K562 (cell line): ENCODE results near the gene TDRD5. TPM values are rescaled to one million over a fixed set of nuclear protein-coding genes. Genes with fewer than 3 reads are reported as not detected.
A peak's percentile ranks its signal among the peaks of the same experiment; 100 is the strongest.

Experiments
- CLOCK ChIP-seq: fragments of 250-450 bp; sonication (Bioruptor Pico); IDR thresholded peaks from 2 replicates; pipeline ENCODE4 v1.4.0; 2020; ENCODE audit warnings: mild to moderate bottlenecking, moderate library complexity, borderline replicate concordance
- CTBP1 ChIP-seq: fragments of 450-650 bp; IDR thresholded peaks from 2 replicates; pipeline ENCODE4 v1.6.1; 2016; ENCODE audit warnings: borderline replicate concordance
- E2F3 ChIP-seq: fragments of 250-450 bp; sonication (Bioruptor Pico); IDR thresholded peaks from 2 replicates; pipeline ENCODE4 v1.4.0; 2020; ENCODE audit warnings: mild to moderate bottlenecking
- EHMT2 ChIP-seq: fragments of 450-650 bp; IDR thresholded peaks from 2 replicates; pipeline ENCODE4 v1.6.1; 2018; ENCODE audit warnings: antibody characterized with exemption
- HIVEP1 ChIP-seq: fragments of 250-450 bp; sonication (Bioruptor Pico); IDR thresholded peaks from 2 replicates; pipeline ENCODE4 v1.4.0; 2020; ENCODE audit warnings: mild to moderate bottlenecking
- KDM2B ChIP-seq: fragments of 250-450 bp; sonication (Bioruptor Pico); IDR thresholded peaks from 2 replicates; pipeline ENCODE4 v1.8.0; 2021; ENCODE audit warnings: mild to moderate bottlenecking, moderate library complexity
- KLF10 ChIP-seq: fragments of 250-450 bp; sonication (Bioruptor Pico); IDR thresholded peaks from 2 replicates; pipeline ENCODE4 v1.6.1; 2021; ENCODE audit warnings: matching md5 sums
- MCM3 ChIP-seq: fragments of 450-650 bp; IDR thresholded peaks from 2 replicates; pipeline ENCODE4 v1.6.1; 2016
- SMAD3 ChIP-seq: fragments of 450-650 bp; formaldehyde crosslinking; conservative IDR thresholded peaks from 2 replicates; pipeline ENCODE4 v1.4.0; 2020; ENCODE audit warnings: mild to moderate bottlenecking
- SMARCB1 ChIP-seq: IDR thresholded peaks from 2 replicates; pipeline ENCODE4 v1.6.1; 2011; ENCODE audit warnings: improper control_type of control experiment, low read depth; ENCODE audit not compliant: insufficient read length
- TRIM24 ChIP-seq, 2 experiments: fragments of 450-650 bp; IDR thresholded peaks; 2 replicates each; pipeline ENCODE4 v1.6.1; 2016
- TRIM28 ChIP-seq: fragments of 450-650 bp; IDR thresholded peaks from 2 replicates; pipeline ENCODE4 v1.6.1; 2017
- VEZF1 ChIP-seq: fragments of 200-800 bp; sonication (Bioruptor generic); IDR thresholded peaks from 2 replicates; pipeline ENCODE4 v1.6.1; 2017; ENCODE audit warnings: missing genetic modification characterization, missing compliant biosample characterization
- ZEB2 ChIP-seq: fragments of 450-650 bp; IDR thresholded peaks from 2 replicates; pipeline ENCODE4 v1.6.1; 2016
- ZNF212 ChIP-seq: fragments of 450-650 bp; formaldehyde crosslinking; IDR thresholded peaks from 2 replicates; pipeline ENCODE4 v1.4.0; 2020; ENCODE audit warnings: mild to moderate bottlenecking
- ZNF444 ChIP-seq: fragments of 250-450 bp; sonication (Bioruptor Pico); IDR thresholded peaks from 2 replicates; pipeline ENCODE4 v1.4.0; 2020; ENCODE audit warnings: mild to moderate bottlenecking, moderate library complexity
- ZZZ3 ChIP-seq: fragments of 450-650 bp; IDR thresholded peaks from 2 replicates; pipeline ENCODE4 v1.6.1; 2016; ENCODE audit warnings: antibody characterized with exemption, mild to moderate bottlenecking, moderate library complexity
- polyA plus RNA-seq, 8 experiments: library from polyadenylated mRNA; depleted of rRNA in 4 of 8; stranded (reverse) in 5 of 8; unstranded in 3 of 8; fragments of >200 nt; fragmentation: Nextera tagmentation in 2 of 8; fragmentation: Illumina TruSeq in 1 of 8; extraction: Ambion mirVana in 2 of 8; extraction: Trizol in 1 of 8; gene quantifications; 2 replicates each; pipeline versions ENCODE4 v1.2.1 to v1.2.3, GENCODE V29; 2011 to 2014; ENCODE audit warnings: inconsistent platforms in 1 of 8, missing spikeins in 1 of 8
- total RNA-seq, 7 experiments: library from RNA; depleted of rRNA in 6 of 7; stranded (reverse); fragments of >200 nt in 6 of 7; fragmentation: Illumina TruSeq in 2 of 7; extraction: Trizol in 2 of 7; gene quantifications; 2 replicates each; pipeline versions ENCODE4 v1.2.1 to v1.2.3, GENCODE V29; 2011 to 2021; ENCODE audit warnings: low replicate concordance in 1 of 7

Gene TDRD5
- total and polyA plus RNA-seq, 9 of the 15 experiments (the other 6 are each of a cell fraction or from before 2014, with no cell fraction given) = 0.04 to 0.57 (median 0.26) TPM; not detected in 1

DNA sequence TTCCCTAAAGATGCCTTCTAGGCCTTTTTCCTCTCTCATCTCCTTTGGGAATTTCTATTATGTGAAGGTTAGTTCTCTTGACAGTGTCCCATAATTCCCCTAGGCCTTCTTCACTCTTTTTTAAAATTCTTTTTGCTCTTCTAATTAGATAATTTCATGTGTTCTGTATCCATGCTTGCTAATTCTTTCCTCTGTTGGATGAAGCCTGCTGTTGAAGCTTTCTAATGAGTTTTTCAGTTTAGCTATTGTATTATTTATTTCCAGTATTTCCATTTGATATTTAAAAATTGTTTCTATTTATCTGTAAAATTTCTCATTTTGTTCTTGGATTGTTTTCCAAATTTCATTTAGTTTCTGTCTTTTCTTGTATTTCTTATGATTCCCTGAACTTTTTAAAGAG, 123.0 kb downstream of the TDRD5 start (continued):
- no peak for TF ChIP-seq CLOCK (CRISPR knock-in tag)
- TF ChIP-seq ZEB2 = 0 out of 2 replicates have a peak, but pooled peaks have one; percentile 54
- TF ChIP-seq MCM3 = no peak
- TF ChIP-seq ZNF444 = no peak
- TF ChIP-seq KDM2B (CRISPR knock-in tag) = no peak
- no peak for TF ChIP-seq HIVEP1 (CRISPR knock-in tag)
- TF ChIP-seq VEZF1 (CRISPR knock-in tag) = no peak
- no peak for TF ChIP-seq ZZZ3
- no peak for TF ChIP-seq KLF10
- TF ChIP-seq SMAD3 = no peak
- no peak for TF ChIP-seq CTBP1
- no peak for TF ChIP-seq SMARCB1
- 0 out of 4 replicates have a peak, but pooled peaks of 1 of the 2 experiments have one; percentile 10 for TF ChIP-seq TRIM24 (IDR thresholded peaks at IDR 0.05)
- TF ChIP-seq E2F3 = no peak
- TF ChIP-seq ZNF212 (CRISPR knock-in tag) = no peak
- TF ChIP-seq EHMT2 = no peak
- 0 out of 2 replicates have a peak, but pooled peaks have one; percentile 61 for TF ChIP-seq TRIM28
